Heart left ventricle (tissue), 16 donors: ENCODE measurements around the gene KRTAP10-1. TPM values are rescaled to one million over a fixed set of nuclear protein-coding genes. Genes with fewer than 3 reads are reported as not detected.

Experiments
- ATAC-seq, 4 donors: fragments of 200-7000 bp; cut with Tn5 transposase; one replicate each; pipeline ENCODE4 v1.9.1; 2020 to 2022; ENCODE audit warnings: moderate library complexity in 4 of 4, mild to moderate bottlenecking in 3 of 4, moderate number of reproducible peaks in 1 of 4
- DNase-seq, 5 donors: peaks; one replicate each; pipeline ENCODE4 v3.0.0-alpha.2; 2020
- H3K27ac ChIP-seq, 12 donors: fragments of 200-600 bp; sonication (generic) in 4 of 12; one replicate each; pipeline versions ENCODE4 v1.5.0 to v1.8.0; 2016 to 2022; ENCODE audit warnings: mild to moderate bottlenecking in 2 of 12
- H3K27me3 ChIP-seq, 9 donors: fragments of 200-600 bp; sonication (generic) in 2 of 9; one replicate each; pipeline versions ENCODE4 v1.5.1 to v1.8.0; 2016 to 2022; ENCODE audit warnings: mild to moderate bottlenecking in 3 of 9
- H3K36me3 ChIP-seq, 9 donors: fragments of 200-600 bp; sonication (generic) in 2 of 9; one replicate each; pipeline versions ENCODE4 v1.5.0 to v1.8.0; 2018 to 2022; ENCODE audit warnings: mild to moderate bottlenecking in 2 of 9
- H3K4me1 ChIP-seq, 12 donors: fragments of 200-600 bp; sonication (generic) in 4 of 12; one replicate each; pipeline versions ENCODE4 v1.5.0 to v1.8.0; 2016 to 2022; ENCODE audit warnings: mild to moderate bottlenecking in 3 of 12
- H3K4me3 ChIP-seq, 12 donors: fragments of 200-600 bp; sonication (generic) in 4 of 12; one replicate each; pipeline versions ENCODE4 v1.5.0 to v1.8.0; 2017 to 2022; ENCODE audit warnings: mild to moderate bottlenecking in 9 of 12, moderate library complexity in 4 of 12
- H3K9me3 ChIP-seq, 12 donors: fragments of 200-600 bp; sonication (generic) in 4 of 12; one replicate each; pipeline versions ENCODE4 v1.5.0 to v1.8.0; 2016 to 2022; ENCODE audit warnings: mild to moderate bottlenecking in 1 of 12
- CTCF ChIP-seq, 12 donors: fragments of 200-600 bp; sonication (generic) in 4 of 12; IDR thresholded peaks; one replicate each; pipeline versions ENCODE4 v1.5.0 to v1.8.0; 2018 to 2022; ENCODE audit warnings: antibody characterized with exemption in 12 of 12, mild to moderate bottlenecking in 5 of 12
- POLR2A ChIP-seq, 2 donors: fragments of 450-650 bp; IDR thresholded peaks; one replicate each; pipeline ENCODE4 v1.6.1; 2017; ENCODE audit warnings: antibody characterized with exemption in 2 of 2, mild to moderate bottlenecking in 2 of 2, moderate library complexity in 2 of 2
- WGBS, 4 donors: extraction: QIAGEN DNeasy Blood & Tissue Kit in 2 of 4; methylation state at CpG; one replicate each; pipeline versions ENCODE4 v1.1.5 to v1.1.7; 2013 to 2018; 5-methylcytosine and 5-hydroxymethylcytosine counted together
- intact Hi-C, 10 donors: fragments of 100-400 bp; cut with DNase I; formaldehyde crosslinking; loops; one replicate each; pipeline versions ENCODE4 v1.11.1 to v1.14.2; 2022
- polyA plus RNA-seq, 2 donors: library from polyadenylated mRNA; stranded (reverse); fragments of 200-250 nt; gene quantifications; one replicate each; pipeline ENCODE4 v1.2.3, GENCODE V29; 2013
- total RNA-seq, 9 donors: library from RNA; depleted of rRNA in 2 of 9; stranded (reverse); fragments of >200 nt in 2 of 9; fragmentation: NEBNext Ultra II Directional in 3 of 9; extraction: Animal tissue kit (Norgen Biotek cat#: 25700) in 3 of 9; gene quantifications; one replicate each; pipeline versions ENCODE4 v1.1.0 to v1.2.4, GENCODE V29; 2016 to 2023
- donor health status: ischemic (EF 13 %, LVEDD 7.1; RV severe dilation, severe dysfunction).
- donor health status: healthy with polysubstance abuse.
- donor health status: DM: no; HTN: yes; CAD: no.
- donor health status: DM: no; HTN: no; CAD: no.
- donor health status: ischemic (EF 25% LVEDD 6.9; RV normal size, moderate dysfunction).
- donor health status: ischemic (EF 25% LVEDD 5.7; RV mildly dilated, moderate dysfunction).
- donor health status: healthy.
- donor health status: DM: yes; HTN: yes; CAD: no.
- donor health status: ischemic (EF 35%, LVEDD 5.7; RV mildly dilated, moderate dysfunction).
- donor health status: nonischemic (EF 11% LVEDD 7.7; RV severe dilation, severe dysfunction).
- donor health status: DM: yes; HTN: yes; CAD: no.
- donor health status: PGD.
- donor health status: ischemic (EF 29% LVEDD 5.4; RV normal size, mild dysfunction).
- donor health status: nonischemic (EF 23%, LVEDD 6.1; RV moderate dilation, normal function).

The KRTAP10-1 gene
- total and polyA plus RNA-seq, 11 donors = not detected

GRCh38 chr21:44579833-44580144 lies 39.8 kb upstream of the KRTAP10-1 start:
- no peaks in the 10 kb centered on the region for H3K4me1 ChIP-seq
- no peaks in the 10 kb centered on the region for H3K36me3 ChIP-seq
- intact Hi-C loops = no loop called here
- peaks cover 0 to 37% (median 12%) of the 10 kb centered on the region in 12 donors for H3K9me3 ChIP-seq
- DNase-seq (no peak), ATAC-seq (no peak)
- 61 to 71% (median 65%) methylated on average over 7 of the region's 7 CpGs for WGBS, 4 donors
- no peak for TF ChIP-seq CTCF (IDR thresholded peaks at IDR 0.05)
- H3K4me3 ChIP-seq = no peak overlapping the region
- no peak overlapping the region for H3K27ac ChIP-seq
- H3K27me3 ChIP-seq = peaks cover 0 to 18% (median 0%) of the 10 kb centered on the region in 9 donors

- Histone ChIP-seq H3K4me1 (no peaks in the 10 kb centered on the region), H3K36me3 (no peaks in the 10 kb centered on the region), H3K27ac (no peak overlapping the region), H3K27me3 (peaks cover 0 to 23% (median 0%) of the 10 kb centered on the region in 9 donors), H3K9me3 (peaks cover 0 to 37% (median 12%) of the 10 kb centered on the region in 12 donors), H3K4me3 (no peak overlapping the region)
- 67 to 76% (median 74%) methylated on average over 16 to 22 of the region's 22 CpGs for WGBS, 4 donors
- DNase-seq = peak in 1 of 5 donors; percentile 48
- TF ChIP-seq POLR2A (IDR thresholded peaks at IDR 0.05) = no peak
- TF ChIP-seq CTCF (IDR thresholded peaks at IDR 0.05) = no peak
- intact Hi-C loops = no loop called here
- ATAC-seq = no peak
These were observed 39.2 kb upstream of the KRTAP10-1 start for GRCh38 chr21:44579056-44579832.

GRCh38 chr21:44578371-44579055 lies 38.5 kb upstream of the KRTAP10-1 start:
- DNase-seq (no peak), ATAC-seq (no peak)
- 91 to 95% (median 94%) methylated on average over 17 of the region's 17 CpGs for WGBS, 4 donors
- no peaks in the 10 kb centered on the region for H3K36me3 ChIP-seq
- no peak overlapping the region for H3K27ac ChIP-seq
- H3K9me3 ChIP-seq = peaks cover 0 to 37% (median 12%) of the 10 kb centered on the region in 12 donors
- no peak overlapping the region for H3K4me3 ChIP-seq
- H3K4me1 ChIP-seq = no peaks in the 10 kb centered on the region
- TF ChIP-seq POLR2A (IDR thresholded peaks at IDR 0.05) (no peak), CTCF (IDR thresholded peaks at IDR 0.05) (no peak)
- H3K27me3 ChIP-seq = peaks cover 0 to 24% (median 0%) of the 10 kb centered on the region in 9 donors
- intact Hi-C loops = no loop called here

GRCh38 chr21:44576025-44576420 lies 36.0 kb upstream of the KRTAP10-1 start:
- TF ChIP-seq POLR2A (IDR thresholded peaks at IDR 0.05) = no peak
- intact Hi-C loops = no loop called here
- Histone ChIP-seq H3K4me3 (no peak overlapping the region), H3K27me3 (peaks cover 0 to 17% (median 0%) of the 10 kb centered on the region in 9 donors), H3K9me3 (peaks cover 0 to 36% (median 12%) of the 10 kb centered on the region in 12 donors), H3K36me3 (no peaks in the 10 kb centered on the region), H3K4me1 (no peaks in the 10 kb centered on the region), H3K27ac (no peak overlapping the region)
- DNase-seq (no peak), ATAC-seq (no peak)
- WGBS, 4 donors = 84 to 88% (median 88%) methylated on average over 10 of the region's 10 CpGs
